ENCODE results near the gene TIMP2.

DNA sequence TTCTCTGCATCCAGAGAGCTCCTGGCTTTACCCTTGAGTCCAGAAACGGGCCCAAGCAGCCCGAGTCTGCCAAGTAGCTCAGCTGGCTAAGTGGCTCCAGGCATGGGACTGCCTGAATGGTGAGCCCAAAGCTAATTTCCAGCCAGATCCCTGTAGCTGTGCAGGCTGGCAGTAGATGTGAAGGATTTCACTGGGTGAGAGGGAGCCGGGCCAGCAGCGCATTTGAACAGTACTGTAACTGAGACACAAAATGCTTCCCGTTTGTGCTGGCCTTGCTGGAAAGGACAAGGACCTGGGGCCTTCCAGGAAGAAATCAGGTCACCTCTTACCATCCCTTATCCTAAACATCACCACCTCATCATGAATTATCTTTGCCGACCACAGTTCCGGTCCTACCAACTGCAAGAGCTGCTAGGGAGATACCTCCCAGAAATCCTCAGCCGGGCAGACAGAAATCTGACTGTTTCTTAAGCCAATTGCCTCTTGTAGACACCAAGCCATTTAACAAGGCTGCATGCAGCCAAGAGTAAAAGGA lies 3.7 kb downstream of the TIMP2 start:
- TF ChIP-seq, protein P1, sequence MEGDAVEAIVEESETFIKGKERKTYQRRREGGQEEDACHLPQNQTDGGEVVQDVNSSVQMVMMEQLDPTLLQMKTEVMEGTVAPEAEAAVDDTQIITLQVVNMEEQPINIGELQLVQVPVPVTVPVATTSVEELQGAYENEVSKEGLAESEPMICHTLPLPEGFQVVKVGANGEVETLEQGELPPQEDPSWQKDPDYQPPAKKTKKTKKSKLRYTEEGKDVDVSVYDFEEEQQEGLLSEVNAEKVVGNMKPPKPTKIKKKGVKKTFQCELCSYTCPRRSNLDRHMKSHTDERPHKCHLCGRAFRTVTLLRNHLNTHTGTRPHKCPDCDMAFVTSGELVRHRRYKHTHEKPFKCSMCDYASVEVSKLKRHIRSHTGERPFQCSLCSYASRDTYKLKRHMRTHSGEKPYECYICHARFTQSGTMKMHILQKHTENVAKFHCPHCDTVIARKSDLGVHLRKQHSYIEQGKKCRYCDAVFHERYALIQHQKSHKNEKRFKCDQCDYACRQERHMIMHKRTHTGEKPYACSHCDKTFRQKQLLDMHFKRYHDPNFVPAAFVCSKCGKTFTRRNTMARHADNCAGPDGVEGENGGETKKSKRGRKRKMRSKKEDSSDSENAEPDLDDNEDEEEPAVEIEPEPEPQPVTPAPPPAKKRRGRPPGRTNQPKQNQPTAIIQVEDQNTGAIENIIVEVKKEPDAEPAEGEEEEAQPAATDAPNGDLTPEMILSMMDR (IDR thresholded peaks at IDR 0.05; ENCODE audit: extremely low read depth in 1 of 2, insufficient read depth in 1 of 2, low read depth in 1 of 2, low read length in 2 of 2) = no peak
- TF ChIP-seq POLR2A (IDR thresholded peaks at IDR 0.05; ENCODE audit: low read depth, low read length) (no peak), GATA2 (IDR thresholded peaks at IDR 0.05; ENCODE audit: insufficient read depth, insufficient read length, low read depth, low read length) (no peak), EZH2 (IDR thresholded peaks at IDR 0.05; ENCODE audit: borderline replicate concordance, low read depth, low read length, severe bottlenecking) (no peak), POLR2AphosphoS5 (IDR thresholded peaks at IDR 0.05; ENCODE audit: insufficient read depth, low read depth, low read length) (no peak), FOS (IDR thresholded peaks at IDR 0.05; ENCODE audit: borderline replicate concordance, insufficient read depth, low read length) (no peak), JUN (IDR thresholded peaks at IDR 0.05; ENCODE audit: borderline replicate concordance, insufficient read depth, insufficient read length, low read depth) (no peak), MYC (IDR thresholded peaks at IDR 0.05; ENCODE audit: low read depth, low read length) (no peak)
- TF ChIP-seq, protein P2, sequence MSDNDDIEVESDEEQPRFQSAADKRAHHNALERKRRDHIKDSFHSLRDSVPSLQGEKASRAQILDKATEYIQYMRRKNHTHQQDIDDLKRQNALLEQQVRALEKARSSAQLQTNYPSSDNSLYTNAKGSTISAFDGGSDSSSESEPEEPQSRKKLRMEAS (IDR thresholded peaks at IDR 0.05; ENCODE audit: insufficient read depth, insufficient read length) = no peak
